HEK293 (cell line): ENCODE data around the gene PCBD1.

Source experiments
- SETDB1 ChIP-seq: IDR thresholded peaks from one replicate; pipeline ENCODE4 v1.6.1; 2017; ENCODE audit warnings: mild to moderate bottlenecking, low read length, moderate library complexity, mixed read lengths; ENCODE audit not compliant: insufficient read length
- ZNF610 ChIP-seq: fragments of 450-650 bp; formaldehyde crosslinking; IDR thresholded peaks from 2 replicates; pipeline ENCODE4 v1.5.1; 2016; ENCODE audit warnings: missing biosample characterization, missing genetic modification characterization, borderline replicate concordance
- ZNF629 ChIP-seq: fragments of 450-650 bp; formaldehyde crosslinking; IDR thresholded peaks from 2 replicates; pipeline ENCODE4 v1.5.1; 2017; ENCODE audit warnings: missing biosample characterization, missing genetic modification characterization
- ZSCAN30 ChIP-seq: fragments of 450-650 bp; IDR thresholded peaks from 2 replicates; pipeline ENCODE4 v1.5.1; 2018; ENCODE audit warnings: missing biosample characterization, mild to moderate bottlenecking, missing genetic modification characterization, moderate library complexity
- TF ChIP-seq, protein P1 (sequence below): fragments of 450-650 bp; formaldehyde crosslinking; IDR thresholded peaks from 2 replicates; pipeline ENCODE4 v1.5.1; 2016; ENCODE audit warnings: missing biosample characterization, missing genetic modification characterization

DNA sequence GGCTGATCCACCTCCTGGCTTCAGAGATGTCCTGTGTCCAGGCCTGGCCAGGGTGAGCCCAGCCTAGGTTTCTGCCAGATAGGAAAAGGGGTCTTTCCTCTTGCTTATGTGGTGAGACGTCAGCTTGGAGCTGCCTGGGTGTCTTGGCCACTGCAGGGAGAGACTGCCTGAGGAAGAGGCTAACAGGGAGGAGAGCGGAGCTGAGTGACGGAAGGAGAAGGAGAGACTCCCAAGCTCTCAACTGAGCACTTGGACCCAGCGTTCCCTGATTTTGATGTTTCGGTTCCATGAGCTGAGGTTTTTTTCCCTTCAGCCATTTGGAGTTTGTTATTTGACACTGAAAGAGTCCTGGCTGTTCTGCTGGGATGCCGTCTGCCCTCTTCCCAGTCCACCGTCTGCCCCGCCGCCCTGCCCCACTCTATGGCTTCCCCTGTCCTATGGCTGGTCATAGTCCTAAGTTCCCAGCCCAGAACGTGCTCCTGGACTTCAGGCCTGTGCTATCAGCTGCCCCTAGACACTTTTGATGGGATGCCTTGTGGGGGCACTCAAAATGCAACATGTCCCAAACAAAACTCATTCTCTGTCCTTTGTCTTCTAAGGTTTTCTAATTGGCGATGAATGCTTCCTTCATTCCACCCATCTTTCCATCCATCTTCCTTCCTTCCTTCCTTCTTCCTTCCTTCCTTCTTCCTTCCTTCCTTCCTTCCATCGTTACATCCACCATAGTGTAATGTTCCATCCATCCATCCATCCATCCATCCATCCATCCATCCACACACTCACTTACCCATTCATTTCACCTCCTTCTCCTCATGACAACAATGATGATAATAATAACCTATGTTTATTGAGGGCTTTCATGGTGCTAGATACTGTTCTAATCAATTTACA lies 20.3 kb upstream of the PCBD1 start:
- TF ChIP-seq, protein P1, sequence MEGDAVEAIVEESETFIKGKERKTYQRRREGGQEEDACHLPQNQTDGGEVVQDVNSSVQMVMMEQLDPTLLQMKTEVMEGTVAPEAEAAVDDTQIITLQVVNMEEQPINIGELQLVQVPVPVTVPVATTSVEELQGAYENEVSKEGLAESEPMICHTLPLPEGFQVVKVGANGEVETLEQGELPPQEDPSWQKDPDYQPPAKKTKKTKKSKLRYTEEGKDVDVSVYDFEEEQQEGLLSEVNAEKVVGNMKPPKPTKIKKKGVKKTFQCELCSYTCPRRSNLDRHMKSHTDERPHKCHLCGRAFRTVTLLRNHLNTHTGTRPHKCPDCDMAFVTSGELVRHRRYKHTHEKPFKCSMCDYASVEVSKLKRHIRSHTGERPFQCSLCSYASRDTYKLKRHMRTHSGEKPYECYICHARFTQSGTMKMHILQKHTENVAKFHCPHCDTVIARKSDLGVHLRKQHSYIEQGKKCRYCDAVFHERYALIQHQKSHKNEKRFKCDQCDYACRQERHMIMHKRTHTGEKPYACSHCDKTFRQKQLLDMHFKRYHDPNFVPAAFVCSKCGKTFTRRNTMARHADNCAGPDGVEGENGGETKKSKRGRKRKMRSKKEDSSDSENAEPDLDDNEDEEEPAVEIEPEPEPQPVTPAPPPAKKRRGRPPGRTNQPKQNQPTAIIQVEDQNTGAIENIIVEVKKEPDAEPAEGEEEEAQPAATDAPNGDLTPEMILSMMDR (tag by site-specific recombination) = no peak
- no peak for TF ChIP-seq SETDB1
- TF ChIP-seq ZSCAN30 (tag by site-specific recombination) = no peak
- TF ChIP-seq ZNF610 (tag by site-specific recombination) = no peak
- no peak for TF ChIP-seq ZNF629 (tag by site-specific recombination)
